Islet of Langerhans (tissue), 1 donor: Measurements from ENCODE around the gene SLC38A8.

Experiments
- FAIRE-seq: peaks from one replicate; lab custom pipeline; 2011; peaks lifted over from hg19 to GRCh38; lab: Jason Lieb, UNC

Gene SLC38A8

DNA sequence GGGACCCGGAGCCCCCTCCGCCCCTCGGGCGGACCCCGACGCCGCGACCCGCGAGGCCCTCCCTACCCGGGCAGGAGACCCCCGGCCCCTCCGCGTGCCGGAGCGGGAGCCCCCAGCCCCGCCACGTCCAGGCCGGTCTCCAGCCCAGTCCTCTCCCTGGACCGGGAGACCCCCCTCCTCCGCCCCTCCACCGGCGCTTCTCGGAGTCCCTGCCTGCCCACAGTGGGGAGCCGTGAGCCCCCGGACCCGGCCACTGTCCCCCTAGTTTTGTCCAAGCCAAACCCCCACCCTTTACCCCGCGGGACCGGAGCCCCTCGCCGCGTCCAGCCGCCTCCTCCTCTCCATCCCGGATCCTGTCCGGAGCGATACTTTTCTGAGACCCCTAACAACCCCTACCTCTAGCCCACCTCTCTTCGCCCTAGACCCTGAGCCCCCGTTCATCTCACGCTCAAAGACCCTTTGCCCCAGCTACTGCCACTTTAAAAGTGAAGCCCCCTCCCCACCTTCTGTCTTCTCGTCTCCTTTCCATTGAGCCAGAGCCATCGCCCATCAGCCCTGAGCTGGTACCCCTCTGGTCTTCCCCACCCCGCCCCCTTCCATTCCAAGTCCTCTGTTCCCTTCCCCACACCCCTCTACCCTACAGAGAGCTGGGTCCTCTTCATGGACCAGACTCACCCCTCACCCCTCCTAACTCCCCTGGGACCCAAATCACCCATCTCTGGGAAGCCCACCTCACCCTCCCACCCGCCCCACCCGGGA lies 73.5 kb downstream of the SLC38A8 start:
- FAIRE-seq: no peak

DNA sequence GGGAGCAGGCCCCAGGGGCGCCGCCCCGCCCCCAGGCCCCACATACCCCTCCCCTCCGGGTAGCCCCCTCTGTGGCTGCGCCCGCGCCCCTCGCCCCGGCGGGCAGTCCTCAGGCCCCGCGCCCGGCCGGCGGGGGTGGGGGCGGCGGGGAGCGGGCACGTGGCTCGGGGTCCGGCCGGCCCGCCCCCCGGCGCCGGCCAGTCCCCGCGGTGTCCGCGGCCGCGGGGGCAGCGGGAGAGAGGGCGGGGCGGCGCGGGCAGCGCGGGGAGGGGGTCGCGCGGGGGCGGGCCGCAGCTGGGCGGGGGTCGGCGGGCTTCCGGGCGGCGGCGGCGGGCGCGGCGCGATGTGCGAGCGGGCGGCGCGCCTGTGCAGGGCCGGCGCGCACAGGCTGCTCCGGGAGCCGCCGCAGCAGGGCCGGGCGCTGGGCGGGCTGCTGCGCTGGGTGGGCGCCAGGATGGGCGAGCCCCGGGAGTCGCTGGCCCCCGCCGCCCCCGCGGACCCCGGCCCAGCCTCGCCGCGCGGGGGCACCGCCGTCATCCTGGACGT lies 74.2 kb downstream of the SLC38A8 start:
- FAIRE-seq: no peak

DNA sequence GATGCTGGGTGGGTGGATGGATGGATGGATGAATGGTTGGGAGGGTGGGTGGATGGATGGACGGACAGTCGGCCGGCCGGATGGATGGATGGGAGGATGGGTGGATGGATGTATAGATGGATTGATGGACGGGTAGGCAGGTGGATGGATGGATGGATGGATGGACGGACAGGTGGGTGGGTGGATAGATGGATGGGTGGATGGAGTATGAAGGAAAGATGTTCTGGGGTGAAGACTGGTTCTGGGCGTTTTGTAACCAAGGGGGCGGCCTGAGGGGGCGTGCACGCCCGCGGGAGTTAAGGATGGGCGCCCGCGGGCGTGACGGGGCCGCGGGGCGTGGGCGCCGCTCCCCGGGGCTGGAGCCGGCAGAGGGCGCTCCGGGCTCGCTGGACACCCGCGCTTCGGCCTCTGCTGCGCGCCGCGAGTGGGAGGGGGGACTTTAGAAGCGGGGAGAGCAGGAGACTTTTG lies 74.7 kb downstream of the SLC38A8 start, which contains the start of gene NECAB2:
Gene NECAB2 (plus strand): TSS at position 407 of the 468 bp plus-strand sequence. CDS start 405 bp downstream, outside the sequence.
- FAIRE-seq: no peak

DNA sequence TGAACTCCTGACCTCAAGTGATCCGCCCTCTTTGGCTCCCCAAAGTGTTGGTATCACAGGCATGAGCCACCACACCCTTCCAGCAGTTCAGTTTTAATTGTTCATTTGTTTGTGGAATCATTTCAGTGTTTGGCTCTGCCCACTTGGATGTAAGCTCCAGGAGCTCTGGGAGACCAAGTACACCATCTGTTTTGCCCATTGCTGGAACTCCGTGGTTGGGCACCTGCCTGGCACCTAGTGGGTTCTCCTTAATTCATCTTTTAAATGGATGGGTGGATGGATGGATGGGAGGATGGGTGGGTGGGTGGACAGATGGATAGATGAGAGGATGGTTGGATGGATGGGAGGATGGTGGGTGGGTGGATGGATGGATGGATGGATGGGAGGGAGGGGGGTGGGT lies 75.5 kb downstream of the SLC38A8 start:
- FAIRE-seq: no peak

DNA sequence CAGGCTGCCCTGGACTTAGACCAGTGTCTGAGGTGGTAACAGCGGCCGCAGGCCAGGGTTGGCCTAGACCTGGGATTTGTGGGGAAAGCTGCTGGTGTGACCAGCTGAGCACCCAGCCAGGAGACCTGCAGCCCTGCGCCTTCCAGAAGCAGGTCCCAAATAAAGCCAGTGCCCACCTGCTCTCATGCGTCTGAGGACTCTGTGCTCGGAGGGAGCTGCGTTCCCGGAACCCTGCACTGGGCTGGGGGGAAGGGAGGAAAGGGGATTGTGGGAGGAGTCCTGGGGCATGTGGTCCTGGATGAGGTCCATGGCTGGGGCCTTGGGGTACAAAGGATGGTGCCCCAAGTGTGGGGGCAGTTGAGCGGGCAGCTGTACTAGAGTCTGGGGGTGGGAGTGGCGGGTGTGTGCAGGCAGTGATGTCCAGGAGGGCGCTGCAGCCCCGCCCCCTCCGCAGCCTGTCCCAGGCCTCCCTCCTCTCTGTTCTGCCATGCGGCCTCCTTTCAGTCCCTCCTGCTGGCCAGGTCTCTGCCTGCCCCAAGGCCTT lies 76.4 kb downstream of the SLC38A8 start:
- no peak for FAIRE-seq

DNA sequence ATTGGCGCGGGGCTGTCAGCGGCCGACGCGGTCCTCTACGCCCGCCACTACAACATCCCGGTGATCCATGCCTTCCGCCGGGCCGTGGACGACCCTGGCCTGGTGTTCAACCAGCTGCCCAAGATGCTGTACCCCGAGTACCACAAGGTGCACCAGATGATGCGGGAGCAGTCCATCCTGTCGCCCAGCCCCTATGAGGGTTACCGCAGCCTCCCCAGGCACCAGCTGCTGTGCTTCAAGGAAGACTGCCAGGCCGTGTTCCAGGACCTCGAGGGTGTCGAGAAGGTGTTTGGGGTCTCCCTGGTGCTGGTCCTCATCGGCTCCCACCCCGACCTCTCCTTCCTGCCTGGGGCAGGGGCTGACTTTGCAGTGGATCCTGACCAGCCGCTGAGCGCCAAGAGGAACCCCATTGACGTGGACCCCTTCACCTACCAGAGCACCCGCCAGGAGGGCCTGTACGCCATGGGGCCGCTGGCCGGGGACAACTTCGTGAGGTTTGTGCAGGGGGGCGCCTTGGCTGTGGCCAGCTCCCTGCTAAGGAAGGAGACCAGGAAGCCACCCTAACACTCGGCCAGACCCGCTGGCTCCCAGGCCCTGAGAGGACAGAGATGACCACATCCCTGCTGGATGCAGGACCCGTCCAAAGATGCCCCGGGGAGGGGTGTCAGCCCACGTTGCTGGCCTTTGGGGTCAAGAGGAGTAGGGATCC lies 77.0 kb downstream of the SLC38A8 start:
- FAIRE-seq: no peak

DNA sequence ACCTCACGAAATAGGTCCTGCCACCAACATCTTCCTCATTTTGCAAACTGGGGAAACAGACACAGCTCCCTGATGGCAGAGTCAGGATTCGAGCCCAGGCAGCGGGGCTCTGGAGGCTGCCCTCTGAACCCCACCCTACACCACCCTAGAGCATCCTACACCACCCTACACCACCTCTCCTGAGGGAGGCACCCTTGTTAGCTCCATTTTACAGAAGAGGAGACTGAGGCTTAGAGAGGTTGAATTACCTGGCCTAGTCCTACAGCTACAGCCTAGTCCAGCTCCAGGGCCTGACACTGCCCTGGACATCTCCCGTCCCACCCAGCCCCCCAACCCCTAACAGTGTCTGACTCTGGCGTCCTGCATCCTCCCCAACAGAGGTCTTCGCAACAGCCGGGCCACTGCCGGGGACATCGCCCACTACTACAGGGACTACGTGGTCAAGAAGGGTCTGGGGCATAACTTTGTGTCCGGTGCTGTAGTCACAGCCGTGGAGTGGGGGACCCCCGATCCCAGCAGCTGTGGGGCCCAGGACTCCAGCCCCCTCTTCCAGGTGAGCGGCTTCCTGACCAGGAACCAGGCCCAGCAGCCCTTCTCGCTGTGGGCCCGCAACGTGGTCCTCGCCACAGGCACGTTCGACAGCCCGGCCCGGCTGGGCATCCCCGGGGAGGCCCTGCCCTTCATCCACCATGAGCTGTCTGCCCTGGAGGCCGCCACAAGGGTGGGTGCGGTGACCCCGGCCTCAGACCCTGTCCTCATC lies 77.7 kb downstream of the SLC38A8 start:
- FAIRE-seq: no peak

DNA sequence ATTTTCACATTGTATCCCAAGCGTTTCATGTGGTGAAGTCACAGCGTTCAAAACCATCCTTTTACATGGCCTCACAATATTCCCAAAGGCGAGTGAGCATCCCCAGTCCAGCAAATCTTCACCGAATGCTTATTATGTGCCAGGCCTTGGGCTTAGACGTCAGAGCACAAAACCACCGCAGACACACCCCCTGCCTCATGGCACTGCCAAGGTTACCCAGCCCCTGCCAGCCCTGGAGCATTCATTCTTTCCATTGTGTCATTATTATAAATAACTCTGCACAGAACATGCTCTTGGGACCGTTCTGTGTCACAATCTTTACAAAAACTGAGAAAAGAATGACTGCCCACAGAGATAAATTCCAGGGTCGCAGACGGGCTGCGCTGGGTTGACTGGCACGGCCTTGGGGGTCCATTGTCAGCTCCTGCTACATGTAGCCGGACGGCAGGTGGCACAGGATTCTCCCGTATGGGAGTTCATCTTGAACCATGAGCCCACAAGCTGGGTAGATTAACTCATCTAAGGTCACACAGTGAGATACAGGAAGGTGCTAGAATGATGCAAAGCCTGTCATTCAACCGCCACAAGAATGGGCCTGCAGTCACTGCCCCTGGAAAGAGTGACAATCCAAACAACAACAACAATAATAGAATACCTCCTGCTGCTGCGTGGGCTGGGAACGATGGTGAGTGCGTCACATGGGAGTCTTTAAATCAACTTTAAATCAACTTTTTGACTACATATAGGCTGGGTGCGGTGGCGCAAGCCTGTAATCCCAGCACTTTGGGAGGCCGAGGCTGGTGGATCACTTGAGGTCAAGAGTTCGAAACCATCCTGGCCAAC lies 79.1 kb downstream of the SLC38A8 start:
- no peak for FAIRE-seq

DNA sequence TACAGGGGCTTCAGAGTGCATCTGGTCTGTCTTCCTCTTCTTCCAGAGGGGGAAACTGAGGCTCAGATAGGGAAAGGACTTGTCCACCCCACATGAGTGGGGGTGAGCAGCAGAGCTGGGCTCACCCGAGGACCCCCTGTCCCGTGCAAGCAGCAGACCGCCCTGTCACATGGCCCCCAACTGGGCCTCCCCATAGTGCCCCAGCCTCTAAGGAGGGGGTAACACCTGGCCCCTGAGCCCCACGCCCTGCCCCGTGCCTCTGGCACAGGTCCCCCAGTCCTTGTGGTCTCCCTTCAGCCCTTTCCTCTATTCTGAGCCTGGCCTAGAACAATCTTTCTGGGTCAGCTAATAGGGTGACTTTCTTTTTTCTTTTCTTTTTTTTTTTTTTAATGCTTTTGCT lies 81.0 kb downstream of the SLC38A8 start:
- no peak for FAIRE-seq

DNA sequence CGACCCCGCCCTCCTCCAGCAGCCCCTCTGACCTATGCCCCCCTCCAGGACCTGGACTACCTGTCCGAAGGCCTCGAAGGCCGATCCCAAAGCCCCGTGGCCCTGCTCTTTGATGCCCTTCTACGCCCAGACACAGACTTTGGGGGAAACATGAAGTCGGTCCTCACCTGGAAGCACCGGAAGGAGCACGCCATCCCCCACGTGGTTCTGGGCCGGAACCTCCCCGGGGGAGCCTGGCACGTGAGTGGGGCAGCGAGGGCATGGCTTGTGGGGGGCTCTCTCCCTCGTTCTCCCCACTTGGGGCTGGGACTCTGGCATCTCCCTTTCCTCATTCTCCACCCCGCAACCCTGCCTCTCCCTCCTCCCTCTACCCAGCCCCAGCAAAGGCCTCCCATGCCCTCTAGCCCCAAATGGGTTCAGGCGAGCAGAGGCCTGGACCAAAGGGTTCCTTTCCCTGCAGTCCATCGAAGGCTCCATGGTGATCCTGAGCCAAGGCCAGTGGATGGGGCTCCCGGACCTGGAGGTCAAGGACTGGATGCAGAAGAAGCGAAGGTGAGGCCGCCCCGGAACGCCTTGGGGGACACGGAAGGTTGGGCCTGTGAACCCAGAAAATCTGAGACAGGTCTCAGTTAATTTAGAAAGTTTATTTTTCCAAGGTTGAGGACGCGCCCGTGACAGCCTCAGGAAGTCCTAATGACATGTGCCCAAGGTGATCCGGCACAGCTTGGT lies 81.9 kb downstream of the SLC38A8 start:
- FAIRE-seq: no peak
